HEK293 (cell line): ENCODE results near the gene MTUS2.

Experiments used
- GLI4 ChIP-seq: fragments of 450-650 bp; formaldehyde crosslinking; IDR thresholded peaks from 2 replicates; pipeline ENCODE4 v1.5.1; 2016; ENCODE audit warnings: missing biosample characterization, missing genetic modification characterization
- YY1 ChIP-seq: fragments of 450-650 bp; formaldehyde crosslinking; IDR thresholded peaks from 2 replicates; pipeline ENCODE4 v1.5.1; 2018; ENCODE audit warnings: missing biosample characterization, missing genetic modification characterization
- ZBTB8A ChIP-seq: fragments of 450-650 bp; formaldehyde crosslinking; IDR thresholded peaks from 2 replicates; pipeline ENCODE4 v1.5.1; 2016; ENCODE audit warnings: missing biosample characterization, missing genetic modification characterization
- ZEB2 ChIP-seq: fragments of 450-650 bp; formaldehyde crosslinking; IDR thresholded peaks from 2 replicates; pipeline ENCODE4 v1.5.1; 2016; ENCODE audit warnings: missing biosample characterization, missing genetic modification characterization
- ZNF138 ChIP-seq: fragments of 450-650 bp; formaldehyde crosslinking; IDR thresholded peaks from 2 replicates; pipeline ENCODE4 v1.5.1; 2016; ENCODE audit warnings: missing biosample characterization, missing genetic modification characterization, borderline replicate concordance
- ZNF157 ChIP-seq: fragments of 450-650 bp; formaldehyde crosslinking; IDR thresholded peaks from 2 replicates; pipeline ENCODE4 v1.5.1; 2016; ENCODE audit warnings: missing biosample characterization, missing genetic modification characterization
- ZNF184 ChIP-seq: fragments of 450-650 bp; IDR thresholded peaks from 2 replicates; pipeline ENCODE4 v1.5.1; 2018; ENCODE audit warnings: missing biosample characterization, mild to moderate bottlenecking, missing genetic modification characterization
- ZNF350 ChIP-seq: fragments of 450-650 bp; formaldehyde crosslinking; IDR thresholded peaks from 2 replicates; pipeline ENCODE4 v1.5.0; 2017; ENCODE audit warnings: missing biosample characterization, mild to moderate bottlenecking, missing genetic modification characterization
- ZNF530 ChIP-seq: fragments of 450-650 bp; formaldehyde crosslinking; IDR thresholded peaks from 2 replicates; pipeline ENCODE4 v1.5.1; 2016; ENCODE audit warnings: low read depth, missing biosample characterization, missing genetic modification characterization
- ZNF585B ChIP-seq: fragments of 450-650 bp; formaldehyde crosslinking; IDR thresholded peaks from 2 replicates; pipeline ENCODE4 v1.5.1; 2016; ENCODE audit warnings: missing biosample characterization, missing genetic modification characterization
- ZNF701 ChIP-seq: fragments of 450-650 bp; formaldehyde crosslinking; IDR thresholded peaks from 2 replicates; pipeline ENCODE4 v1.5.1; 2016; ENCODE audit warnings: missing biosample characterization, missing genetic modification characterization
- TF ChIP-seq, protein P1 (sequence below): fragments of 450-650 bp; formaldehyde crosslinking; IDR thresholded peaks from 2 replicates; pipeline ENCODE4 v1.5.1; 2016; ENCODE audit warnings: missing biosample characterization, missing genetic modification characterization
- TF ChIP-seq, protein P2 (sequence below): fragments of 450-650 bp; formaldehyde crosslinking; IDR thresholded peaks from 2 replicates; pipeline ENCODE4 v1.5.1; 2016; ENCODE audit warnings: missing biosample characterization, missing genetic modification characterization
- TF ChIP-seq, protein P3 (sequence below): fragments of 450-650 bp; IDR thresholded peaks from 2 replicates; pipeline ENCODE4 v1.5.1; 2018; ENCODE audit warnings: missing biosample characterization, mild to moderate bottlenecking, missing genetic modification characterization

DNA sequence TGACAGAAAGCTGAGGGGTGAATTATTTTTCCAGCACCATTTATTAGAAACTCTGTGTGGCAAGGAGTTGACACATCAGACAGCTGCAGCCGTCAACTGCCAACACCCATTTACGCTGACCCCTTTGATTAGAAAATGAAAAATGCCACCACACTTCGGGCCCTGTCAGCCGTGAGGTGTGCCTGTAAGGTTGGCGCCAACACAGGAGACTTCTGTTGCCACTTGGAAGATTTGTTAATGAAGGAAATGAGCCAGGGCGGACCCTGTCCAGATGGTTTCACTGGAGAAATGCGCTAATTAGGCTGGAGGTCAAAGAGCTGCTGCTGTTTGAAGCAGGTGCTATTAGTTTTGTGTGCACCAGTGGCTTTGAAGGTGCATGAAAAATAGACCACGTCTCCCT, 297.5 kb downstream of the MTUS2 start:
- TF ChIP-seq, protein P1, sequence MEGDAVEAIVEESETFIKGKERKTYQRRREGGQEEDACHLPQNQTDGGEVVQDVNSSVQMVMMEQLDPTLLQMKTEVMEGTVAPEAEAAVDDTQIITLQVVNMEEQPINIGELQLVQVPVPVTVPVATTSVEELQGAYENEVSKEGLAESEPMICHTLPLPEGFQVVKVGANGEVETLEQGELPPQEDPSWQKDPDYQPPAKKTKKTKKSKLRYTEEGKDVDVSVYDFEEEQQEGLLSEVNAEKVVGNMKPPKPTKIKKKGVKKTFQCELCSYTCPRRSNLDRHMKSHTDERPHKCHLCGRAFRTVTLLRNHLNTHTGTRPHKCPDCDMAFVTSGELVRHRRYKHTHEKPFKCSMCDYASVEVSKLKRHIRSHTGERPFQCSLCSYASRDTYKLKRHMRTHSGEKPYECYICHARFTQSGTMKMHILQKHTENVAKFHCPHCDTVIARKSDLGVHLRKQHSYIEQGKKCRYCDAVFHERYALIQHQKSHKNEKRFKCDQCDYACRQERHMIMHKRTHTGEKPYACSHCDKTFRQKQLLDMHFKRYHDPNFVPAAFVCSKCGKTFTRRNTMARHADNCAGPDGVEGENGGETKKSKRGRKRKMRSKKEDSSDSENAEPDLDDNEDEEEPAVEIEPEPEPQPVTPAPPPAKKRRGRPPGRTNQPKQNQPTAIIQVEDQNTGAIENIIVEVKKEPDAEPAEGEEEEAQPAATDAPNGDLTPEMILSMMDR (tag by site-specific recombination), result no peak
- TF ChIP-seq ZNF701 (tag by site-specific recombination) (no peak), ZBTB8A (tag by site-specific recombination) (no peak), ZNF184 (tag by site-specific recombination) (no peak), YY1 (no peak), ZEB2 (tag by site-specific recombination) (no peak), GLI4 (tag by site-specific recombination) (no peak), ZNF138 (no peak), ZNF530 (tag by site-specific recombination) (no peak), ZNF157 (no peak), ZNF585B (tag by site-specific recombination) (no peak), ZNF350 (tag by site-specific recombination) (no peak)
- TF ChIP-seq, protein P2, sequence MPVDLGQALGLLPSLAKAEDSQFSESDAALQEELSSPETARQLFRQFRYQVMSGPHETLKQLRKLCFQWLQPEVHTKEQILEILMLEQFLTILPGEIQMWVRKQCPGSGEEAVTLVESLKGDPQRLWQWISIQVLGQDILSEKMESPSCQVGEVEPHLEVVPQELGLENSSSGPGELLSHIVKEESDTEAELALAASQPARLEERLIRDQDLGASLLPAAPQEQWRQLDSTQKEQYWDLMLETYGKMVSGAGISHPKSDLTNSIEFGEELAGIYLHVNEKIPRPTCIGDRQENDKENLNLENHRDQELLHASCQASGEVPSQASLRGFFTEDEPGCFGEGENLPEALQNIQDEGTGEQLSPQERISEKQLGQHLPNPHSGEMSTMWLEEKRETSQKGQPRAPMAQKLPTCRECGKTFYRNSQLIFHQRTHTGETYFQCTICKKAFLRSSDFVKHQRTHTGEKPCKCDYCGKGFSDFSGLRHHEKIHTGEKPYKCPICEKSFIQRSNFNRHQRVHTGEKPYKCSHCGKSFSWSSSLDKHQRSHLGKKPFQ (tag by site-specific recombination), result no peak
- TF ChIP-seq, protein P3, sequence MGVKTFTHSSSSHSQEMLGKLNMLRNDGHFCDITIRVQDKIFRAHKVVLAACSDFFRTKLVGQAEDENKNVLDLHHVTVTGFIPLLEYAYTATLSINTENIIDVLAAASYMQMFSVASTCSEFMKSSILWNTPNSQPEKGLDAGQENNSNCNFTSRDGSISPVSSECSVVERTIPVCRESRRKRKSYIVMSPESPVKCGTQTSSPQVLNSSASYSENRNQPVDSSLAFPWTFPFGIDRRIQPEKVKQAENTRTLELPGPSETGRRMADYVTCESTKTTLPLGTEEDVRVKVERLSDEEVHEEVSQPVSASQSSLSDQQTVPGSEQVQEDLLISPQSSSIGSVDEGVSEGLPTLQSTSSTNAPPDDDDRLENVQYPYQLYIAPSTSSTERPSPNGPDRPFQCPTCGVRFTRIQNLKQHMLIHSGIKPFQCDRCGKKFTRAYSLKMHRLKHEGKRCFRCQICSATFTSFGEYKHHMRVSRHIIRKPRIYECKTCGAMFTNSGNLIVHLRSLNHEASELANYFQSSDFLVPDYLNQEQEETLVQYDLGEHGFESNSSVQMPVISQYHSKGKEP (tag by site-specific recombination), result no peak
